RWPE1 (cell line): ENCODE data around the gene ARID1A.
A peak's percentile ranks its signal among the peaks of the same experiment; 100 is the strongest.

Experiments
- CTCF ChIA-PET: fragments of 350-600 bp; sonication (Branson Sonifier 250); formaldehyde crosslinking; extraction: SDS; loops from one replicate; lab custom pipeline; 2021; lab: Yijun Ruan, JAX
- POLR2A ChIA-PET: fragments of 400-600 bp; formaldehyde crosslinking; extraction: SDS; loops from one replicate; lab custom pipeline; 2020; ENCODE audit warnings: antibody characterized with exemption; ENCODE audit not compliant: low non-redundant PET; lab: Yijun Ruan, JAX
- DNase-seq: peaks from one replicate; pipeline ENCODE4 v3.0.0; 2012; ENCODE audit warnings: low spot score
- H3K27ac ChIP-seq: fragments of 450-650 bp; 2 replicates; pipeline ENCODE4 v1.5.1; 2017
- TF ChIP-seq, protein P1 (sequence below): fragments of 450-650 bp; conservative IDR thresholded peaks from 2 replicates; pipeline ENCODE4 v1.5.1; 2017; ENCODE audit warnings: low read depth, mild to moderate bottlenecking

The ARID1A gene

DNA sequence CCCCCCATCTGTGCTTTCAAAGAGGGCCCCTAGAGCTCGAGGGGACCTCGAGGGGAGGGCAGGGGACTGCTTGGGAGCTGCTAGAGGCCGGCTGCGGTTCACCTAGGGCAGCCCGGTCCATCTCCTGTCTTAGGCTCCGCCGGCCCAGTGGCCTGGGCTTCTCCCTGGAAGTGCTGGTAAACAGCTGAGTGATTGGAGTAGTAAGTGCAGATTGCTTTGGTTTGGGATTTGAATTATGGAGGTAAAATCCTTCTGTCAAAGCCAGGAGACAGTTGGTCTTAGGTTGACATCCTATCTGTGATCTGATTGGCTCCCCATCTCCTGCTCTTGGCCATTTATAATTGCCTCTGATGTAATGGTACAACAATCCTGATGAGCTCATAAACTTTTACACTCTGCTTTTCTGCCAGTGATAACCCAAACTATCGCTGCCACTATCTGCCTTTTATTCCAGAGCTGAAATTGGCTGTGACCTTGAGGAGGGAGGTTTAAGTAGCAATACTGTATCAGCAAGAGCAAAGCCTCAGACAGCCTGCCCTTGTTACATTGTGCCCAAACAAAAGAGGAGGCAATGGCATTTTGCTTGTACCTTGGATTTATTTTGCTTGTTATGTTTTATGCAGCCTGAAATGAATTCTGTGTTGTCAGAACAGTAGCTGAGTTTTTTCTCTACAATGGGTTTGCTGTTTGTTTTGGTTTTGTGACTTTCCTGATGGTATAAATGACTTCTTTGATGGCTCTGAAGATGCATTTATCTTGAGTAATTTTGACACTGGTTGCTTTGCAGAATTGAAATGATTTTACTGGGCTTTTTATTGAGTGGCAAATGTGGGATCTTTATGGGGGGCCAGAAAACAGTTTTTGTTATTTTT, 2.4 kb downstream of the ARID1A start:
- POLR2A ChIA-PET: interaction anchor here (0.6 to 1.0 kb wide), 2 partner anchors 83 to 86 kb away, joined by 3 to 4 read pairs; no protein-coding TSS in a partner anchor
- peak overlapping the region; percentile 96 for H3K27ac ChIP-seq
- TF ChIP-seq, protein P1, sequence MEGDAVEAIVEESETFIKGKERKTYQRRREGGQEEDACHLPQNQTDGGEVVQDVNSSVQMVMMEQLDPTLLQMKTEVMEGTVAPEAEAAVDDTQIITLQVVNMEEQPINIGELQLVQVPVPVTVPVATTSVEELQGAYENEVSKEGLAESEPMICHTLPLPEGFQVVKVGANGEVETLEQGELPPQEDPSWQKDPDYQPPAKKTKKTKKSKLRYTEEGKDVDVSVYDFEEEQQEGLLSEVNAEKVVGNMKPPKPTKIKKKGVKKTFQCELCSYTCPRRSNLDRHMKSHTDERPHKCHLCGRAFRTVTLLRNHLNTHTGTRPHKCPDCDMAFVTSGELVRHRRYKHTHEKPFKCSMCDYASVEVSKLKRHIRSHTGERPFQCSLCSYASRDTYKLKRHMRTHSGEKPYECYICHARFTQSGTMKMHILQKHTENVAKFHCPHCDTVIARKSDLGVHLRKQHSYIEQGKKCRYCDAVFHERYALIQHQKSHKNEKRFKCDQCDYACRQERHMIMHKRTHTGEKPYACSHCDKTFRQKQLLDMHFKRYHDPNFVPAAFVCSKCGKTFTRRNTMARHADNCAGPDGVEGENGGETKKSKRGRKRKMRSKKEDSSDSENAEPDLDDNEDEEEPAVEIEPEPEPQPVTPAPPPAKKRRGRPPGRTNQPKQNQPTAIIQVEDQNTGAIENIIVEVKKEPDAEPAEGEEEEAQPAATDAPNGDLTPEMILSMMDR: no peak
- peak; percentile 92 for DNase-seq
- CTCF ChIA-PET: interaction anchor here (0.6 to 1.5 kb wide), 5 partner anchors 10 to 344 kb away, joined by 3 to 5 read pairs (median 4); no protein-coding TSS in a partner anchor

DNA sequence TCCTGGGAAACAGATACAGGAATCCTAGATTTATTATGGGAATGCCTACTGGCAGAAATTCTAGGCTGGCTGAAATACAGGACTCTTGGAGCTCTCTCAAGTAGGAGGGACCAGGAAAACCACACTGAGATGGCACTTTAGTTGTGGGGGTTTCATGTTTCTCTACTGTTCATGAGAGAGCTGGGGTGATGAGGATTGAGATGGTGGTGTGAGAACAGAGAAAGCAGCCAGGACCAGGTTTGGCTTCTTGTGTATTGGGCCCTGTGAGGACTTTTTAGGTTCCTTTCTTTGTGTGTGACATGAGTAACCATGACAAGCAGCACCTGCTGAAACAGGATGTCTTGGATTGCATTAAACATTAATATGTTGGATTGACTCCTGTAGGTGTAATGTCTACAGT, 4.9 kb downstream of the ARID1A start:
- H3K27ac ChIP-seq: no peak overlapping the region
- no peak for DNase-seq
- POLR2A ChIA-PET: no interaction called here
- CTCF ChIA-PET: interaction anchor here (1.5 kb wide), 1 partner anchor 23 kb away, joined by 6 read pairs; no protein-coding TSS in a partner anchor
- TF ChIP-seq, protein P1: no peak

DNA sequence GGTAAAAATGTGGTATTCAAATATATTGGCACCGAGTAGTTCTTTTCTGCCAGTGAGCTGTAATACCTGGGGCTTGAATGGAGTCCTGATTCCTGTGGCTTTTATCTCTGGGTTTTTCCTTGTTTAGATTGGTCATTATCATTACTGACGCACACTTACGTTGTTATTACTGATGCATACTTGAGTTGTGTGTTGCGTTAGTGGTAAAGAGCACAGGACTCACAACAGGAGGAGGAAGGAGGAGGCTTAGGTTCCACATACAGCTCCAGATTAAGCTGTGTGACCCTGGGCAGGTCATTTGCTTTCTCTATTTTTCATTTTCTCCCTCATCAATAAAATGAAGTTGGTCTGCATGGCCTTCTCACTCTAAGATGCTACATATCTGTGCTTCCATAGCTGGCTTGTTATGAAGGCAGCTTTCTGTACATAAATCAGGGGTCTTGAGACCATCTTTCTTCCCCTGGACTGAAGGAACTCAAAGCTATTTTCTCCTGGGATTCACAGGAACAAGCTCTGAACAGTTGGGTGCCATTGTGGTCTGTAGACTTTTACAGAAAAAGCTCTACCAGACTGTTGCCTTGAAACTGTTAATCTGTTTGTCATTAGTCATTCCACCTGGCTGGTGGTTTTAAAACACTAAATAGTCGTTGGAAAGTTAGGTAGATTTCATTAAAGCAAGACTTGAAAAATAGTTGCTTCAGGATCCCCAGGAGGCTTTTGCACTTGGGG, 5.6 kb downstream of the ARID1A start:
- DNase-seq: no peak
- H3K27ac ChIP-seq: peak overlapping the region; percentile 21; the same call in 1 of the 2 replicates
- CTCF ChIA-PET: interaction anchor here (0.6 to 1.5 kb wide), 3 partner anchors 8 to 99 kb away, joined by 3 to 6 read pairs (median 4); no protein-coding TSS in a partner anchor
- POLR2A ChIA-PET: interaction anchor here (0.6 kb wide), 1 partner anchor 76 kb away, joined by 4 read pairs; no protein-coding TSS in a partner anchor
- TF ChIP-seq, protein P1: no peak

DNA sequence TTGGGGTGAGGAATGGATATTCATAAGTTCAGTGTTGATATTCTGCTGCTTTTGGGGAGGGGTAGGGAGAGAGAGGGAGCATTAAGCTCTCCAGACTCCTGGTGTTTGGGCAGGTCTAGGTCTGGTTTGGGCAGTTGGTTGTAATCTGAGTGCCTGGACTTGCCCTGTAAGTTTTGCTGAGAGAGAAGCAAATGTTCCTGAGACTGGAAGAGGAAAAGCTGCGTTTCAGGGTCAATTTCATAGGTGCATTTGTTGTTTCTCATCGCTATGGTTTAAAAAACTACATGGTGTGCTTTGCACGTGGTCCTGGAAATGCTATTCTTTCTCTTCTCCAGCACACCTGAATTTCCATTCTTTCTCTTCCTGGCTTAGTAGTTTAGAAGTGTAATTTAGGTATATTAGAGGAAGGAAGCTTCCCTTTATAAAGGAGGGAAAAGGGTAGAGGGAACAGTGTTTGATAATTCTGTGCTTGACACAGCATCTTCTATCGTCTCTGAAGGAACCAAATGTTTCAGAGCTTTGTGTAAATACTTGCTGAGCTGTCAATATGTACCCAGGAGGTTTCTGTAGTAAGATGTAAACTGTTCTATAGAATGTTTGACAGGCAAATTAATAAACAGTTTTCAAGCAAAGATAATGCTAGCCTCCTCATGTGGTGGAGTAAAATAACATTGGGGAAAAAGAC, 6.3 kb downstream of the ARID1A start:
- DNase-seq: no peak
- TF ChIP-seq, protein P1: no peak
- CTCF ChIA-PET: interaction anchor here (0.6 to 1.5 kb wide), 3 partner anchors 9 to 100 kb away, joined by 3 to 6 read pairs (median 4); no protein-coding TSS in a partner anchor
- H3K27ac ChIP-seq: peak overlapping the region; percentile 21; the same call in 1 of the 2 replicates
- POLR2A ChIA-PET: interaction anchor here (0.6 kb wide), 1 partner anchor 75 kb away, joined by 4 read pairs; no protein-coding TSS in a partner anchor

DNA sequence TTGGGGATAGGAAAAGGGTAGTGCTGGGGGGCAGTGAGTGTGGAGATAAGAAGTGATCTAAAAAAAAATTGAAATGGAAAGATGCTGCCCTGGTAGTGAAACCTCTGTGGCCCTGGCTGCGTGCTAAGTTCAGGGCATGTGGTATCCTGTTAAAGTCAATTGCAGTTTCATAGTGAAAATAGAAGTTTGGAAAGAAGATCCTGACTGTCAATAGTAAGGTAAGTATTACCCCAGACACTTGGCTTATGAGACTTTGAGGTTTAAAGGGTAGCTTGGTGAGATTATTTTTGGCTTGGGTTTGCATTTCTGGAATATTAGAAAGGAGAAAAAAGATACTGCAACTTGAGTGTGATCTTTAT, 6.8 kb downstream of the ARID1A start:
- ChIA-PET POLR2A (no interaction called here), CTCF (interaction anchor here (0.5 to 1.4 kb wide), 2 partner anchors 100 to 441 kb away, joined by 4 to 7 read pairs; no protein-coding TSS in a partner anchor)
- H3K27ac ChIP-seq: no peak overlapping the region
- TF ChIP-seq, protein P1: no peak
- DNase-seq: no peak
